MM.1S (cell line): ENCODE results near the gene CHCHD6.

Source experiments
- CTCF ChIP-seq: fragments of 300-600 bp; sonication (generic); IDR thresholded peaks from 2 replicates; pipeline ENCODE4 v1.5.1; 2016; ENCODE audit warnings: antibody characterized with exemption, low read length, mixed read lengths
- EZH2 ChIP-seq: fragments of 300-600 bp; sonication (generic); optimal IDR thresholded peaks from 2 replicates; pipeline ENCODE3; 2017; ENCODE audit warnings: low read depth, mild to moderate bottlenecking, antibody characterized with exemption, low read length, mixed read lengths
- EZH2phosphoT487 ChIP-seq: fragments of 300-600 bp; sonication (generic); IDR thresholded peaks from 2 replicates; pipeline ENCODE4 v1.6.1; 2018; ENCODE audit warnings: antibody characterized with exemption, low read length

GRCh38 chr3:126715432-126715831 lies 11.4 kb downstream of the CHCHD6 start:
- TF ChIP-seq CTCF (no peak), EZH2 (no peak), EZH2phosphoT487 (no peak)
